HCT116 (cell line): ENCODE data around the gene HK2. TPM values are rescaled to one million over a fixed set of nuclear protein-coding genes. Genes with fewer than 3 reads are reported as not detected.

ENCODE experiments used
- ATAC-seq: fragments of 200-7000 bp; cut with Tn5 transposase; 2 replicates; pipeline ENCODE4 v1.9.1; 2020; ENCODE audit warnings: mild to moderate bottlenecking, moderate library complexity
- BruUV-seq: library from RNA; stranded (reverse); fragments of 400-500 nt; replicated peaks from 2 replicates; lab custom pipeline; 2021; lab: Mats Ljungman, UMichigan
- CTCF ChIA-PET: fragments of 300-600 bp; sonication (Branson Sonifier 250); formaldehyde crosslinking; loops from one replicate; lab custom pipeline; 2021; ENCODE audit warnings: antibody characterized with exemption; lab: Charles Lee
- POLR2A ChIA-PET: fragments of 300-600, 350-600 bp; sonication (Branson Sonifier 250); formaldehyde crosslinking; loops from one replicate; lab custom pipeline; 2021; ENCODE audit warnings: antibody characterized with exemption; lab: Charles Lee
- RAD21 ChIA-PET, 2 experiments: fragments of 300-600 bp; sonication (Branson Sonifier 250); formaldehyde crosslinking; loops; one replicate each; lab custom pipeline; 2023; ENCODE audit warnings: low total read pairs in 2 of 2; ENCODE audit not compliant: uncharacterized antibody in 2 of 2, unreplicated experiment in 2 of 2, low non-redundant PET in 1 of 2; lab: Charles Lee
- DNase-seq: peaks from one replicate; pipeline ENCODE4 v3.0.0-alpha.2; 2010; ENCODE audit warnings: low read depth, low spot score
- H2AFZ ChIP-seq: fragments of 200-600 bp; shearing (Covaris generic), sonication (generic); 2 replicates; pipeline ENCODE4 v1.6.1; 2017; ENCODE audit warnings: low read depth, mixed run types, mixed read lengths, antibody characterized with exemption, low read length; ENCODE audit not compliant: poor library complexity, severe bottlenecking
- H3K27ac ChIP-seq: 2 replicates; pipeline ENCODE4 v1.5.1; 2012; ENCODE audit warnings: low read depth, low read length
- H3K27me3 ChIP-seq: fragments of 200-600 bp; sonication (generic); 2 replicates; pipeline ENCODE4 v1.6.1; 2016; ENCODE audit warnings: mixed run types, low read length, mixed read lengths; ENCODE audit not compliant: insufficient read depth
- H3K36me3 ChIP-seq, 2 experiments: fragments of 200-500 bp in 1 of 2; fragments of 200-600 bp in 1 of 2; sonication (Bioruptor generic) in 1 of 2; sonication (generic) in 1 of 2; 2 replicates each; pipeline versions ENCODE4 v1.5.1 to v1.6.1; 2014 to 2016; ENCODE audit warnings: low read length in 2 of 2, inconsistent platforms in 1 of 2, mixed read lengths in 1 of 2, mixed run types in 1 of 2; ENCODE audit not compliant: insufficient read depth in 2 of 2, control insufficient read depth in 1 of 2
- H3K4me1 ChIP-seq, 2 experiments: fragments of 200-600 bp in 1 of 2; sonication (generic) in 1 of 2; 2 replicates each; pipeline versions ENCODE4 v1.5.1 to v1.6.1; 2012 to 2017; ENCODE audit warnings: low read length in 2 of 2, inconsistent platforms in 1 of 2, mild to moderate bottlenecking in 1 of 2, mixed read lengths in 1 of 2, mixed run types in 1 of 2, moderate library complexity in 1 of 2; ENCODE audit not compliant: insufficient read depth in 2 of 2, control insufficient read depth in 1 of 2
- H3K4me2 ChIP-seq: fragments of 200-600 bp; sonication (generic); 2 replicates; pipeline ENCODE4 v1.6.1; 2017; ENCODE audit warnings: mixed run types, low read length, mixed read lengths
- H3K4me3 ChIP-seq, 2 experiments: fragments of 200-600 bp in 1 of 2; sonication (generic) in 1 of 2; replicated peaks in 1 of 2; 2 replicates each; pipeline ENCODE4 v1.5.1; 2011 to 2016; ENCODE audit warnings: low read length in 2 of 2, control low read depth in 1 of 2, low read depth in 1 of 2, mild to moderate bottlenecking in 1 of 2, mixed read lengths in 1 of 2, mixed run types in 1 of 2
- H3K79me2 ChIP-seq: fragments of 200-600 bp; sonication (generic); 2 replicates; pipeline ENCODE4 v1.6.1; 2017; ENCODE audit warnings: mild to moderate bottlenecking, mixed run types, low read length, moderate library complexity, mixed read lengths; ENCODE audit not compliant: insufficient read depth
- H3K9ac ChIP-seq: fragments of 200-600 bp; sonication (generic); 2 replicates; pipeline ENCODE4 v1.6.1; 2016; ENCODE audit warnings: low read length, mixed read lengths
- H3K9me2 ChIP-seq: fragments of 200-600 bp; sonication (generic), shearing (Covaris generic); 2 replicates; pipeline ENCODE4 v1.6.1; 2017; ENCODE audit warnings: mixed run types, mild to moderate bottlenecking, moderate library complexity; ENCODE audit not compliant: insufficient read depth
- H3K9me3 ChIP-seq, 2 experiments: fragments of 200-500 bp in 1 of 2; fragments of 200-600 bp in 1 of 2; sonication (Bioruptor generic) in 1 of 2; sonication (generic) in 1 of 2; 2 replicates each; pipeline ENCODE4 v1.6.1; 2014 to 2017; ENCODE audit warnings: low read length in 2 of 2, mixed read lengths in 2 of 2, inconsistent platforms in 1 of 2, low read depth in 1 of 2, mild to moderate bottlenecking in 1 of 2, mixed run types in 1 of 2, moderate library complexity in 1 of 2; ENCODE audit not compliant: control insufficient read depth in 1 of 2, insufficient read depth in 1 of 2
- H4K20me1 ChIP-seq: fragments of 200-600 bp; sonication (generic), shearing (Covaris generic); 2 replicates; pipeline ENCODE4 v1.6.1; 2017; ENCODE audit warnings: mixed run types, mild to moderate bottlenecking, moderate library complexity; ENCODE audit not compliant: insufficient read depth
- ATF3 ChIP-seq: IDR thresholded peaks from 2 replicates; pipeline ENCODE4 v1.6.1; 2012
- CBX3 ChIP-seq: IDR thresholded peaks from 2 replicates; pipeline ENCODE4 v1.6.1; 2012; ENCODE audit warnings: low read depth
- CEBPB ChIP-seq: IDR thresholded peaks from 2 replicates; pipeline ENCODE4 v1.6.1; 2012; ENCODE audit warnings: low read depth
- CTCF ChIP-seq, 3 experiments: fragments of 200-600 bp in 1 of 3; sonication (generic) in 1 of 3; IDR thresholded peaks in 2 of 3; conservative IDR thresholded peaks in 1 of 3; 2 replicates each; pipeline ENCODE4 v1.5.1; 2012 to 2017; ENCODE audit warnings: low read depth in 2 of 3, low read length in 2 of 3, antibody characterized with exemption in 1 of 3, borderline replicate concordance in 1 of 3, control low read depth in 1 of 3, mild to moderate bottlenecking in 1 of 3, mixed read lengths in 1 of 3, mixed run types in 1 of 3, moderate library complexity in 1 of 3; ENCODE audit not compliant: insufficient read depth in 1 of 3
- EGR1 ChIP-seq: IDR thresholded peaks from 2 replicates; pipeline ENCODE4 v1.6.1; 2012; ENCODE audit warnings: low read depth
- ELF1 ChIP-seq: IDR thresholded peaks from 2 replicates; pipeline ENCODE4 v1.6.1; 2012; ENCODE audit warnings: low read depth, borderline replicate concordance
- EZH2 ChIP-seq: fragments of 200-600 bp; sonication (generic); IDR thresholded peaks from 2 replicates; pipeline ENCODE4 v1.6.1; 2017; ENCODE audit warnings: antibody characterized with exemption, mixed run types
- EZH2phosphoT487 ChIP-seq: fragments of 200-600 bp; IDR thresholded peaks from 2 replicates; pipeline ENCODE4 v1.6.1; 2018; ENCODE audit warnings: antibody characterized with exemption, borderline replicate concordance
- JUND ChIP-seq: IDR thresholded peaks from 2 replicates; pipeline ENCODE4 v1.6.1; 2012
- MAX ChIP-seq: IDR thresholded peaks from 2 replicates; pipeline ENCODE4 v1.6.1; 2012
- POLR2A ChIP-seq: IDR thresholded peaks from 2 replicates; pipeline ENCODE4 v1.7.0; 2011; ENCODE audit warnings: borderline replicate concordance; ENCODE audit not compliant: insufficient read depth, insufficient read length; ENCODE audit errors: extremely low read depth
- POLR2AphosphoS5 ChIP-seq: IDR thresholded peaks from 2 replicates; pipeline ENCODE4 v1.6.1; 2011; ENCODE audit warnings: mild to moderate bottlenecking, low read depth, low read length, moderate library complexity
- RAD21 ChIP-seq: IDR thresholded peaks from 2 replicates; pipeline ENCODE4 v1.6.1; 2012; ENCODE audit warnings: low read depth, mild to moderate bottlenecking
- REST ChIP-seq: IDR thresholded peaks from 2 replicates; pipeline ENCODE4 v1.6.1; 2012; ENCODE audit warnings: low read depth
- SRF ChIP-seq: IDR thresholded peaks from 2 replicates; pipeline ENCODE4 v1.6.1; 2012; ENCODE audit warnings: low read depth
- TCF7L2 ChIP-seq: IDR thresholded peaks from 2 replicates; pipeline ENCODE4 v1.7.0; 2011; ENCODE audit warnings: borderline replicate concordance, inconsistent platforms; ENCODE audit not compliant: insufficient read depth, insufficient read length; ENCODE audit errors: extremely low read depth
- YY1 ChIP-seq: IDR thresholded peaks from 2 replicates; pipeline ENCODE4 v1.6.1; 2011; ENCODE audit warnings: low read length, low read depth, moderate library complexity, mild to moderate bottlenecking; ENCODE audit not compliant: insufficient replicate concordance; ENCODE audit errors: extremely low read depth
- ZBTB33 ChIP-seq: IDR thresholded peaks from 2 replicates; pipeline ENCODE4 v1.6.1; 2011; ENCODE audit warnings: mild to moderate bottlenecking, low read length, moderate library complexity; ENCODE audit not compliant: insufficient replicate concordance; ENCODE audit errors: extremely low read depth
- ZNF274 ChIP-seq: fragments of 200-500 bp; sonication (Bioruptor generic); IDR thresholded peaks from 2 replicates; pipeline ENCODE4 v1.6.1; 2014; ENCODE audit warnings: mild to moderate bottlenecking, low read depth, low read length, inconsistent platforms
- intact Hi-C: fragments of 100-400 bp; cut with micrococcal nuclease; formaldehyde crosslinking; loops from 2 replicates; pipeline ENCODE4 v1.10.0; 2022
- total RNA-seq: library from RNA; stranded (reverse); gene quantifications from one replicate; pipeline ENCODE4 v1.2.1, GENCODE V29; 2021; ENCODE audit not compliant: unreplicated experiment

The HK2 gene
- total RNA-seq, 1 experiment from 2014 or later = 42.5 TPM

- Histone ChIP-seq H2AFZ (no peak overlapping the region), H3K79me2 (peaks cover 44% of the 10 kb centered on the region), H4K20me1 (peaks cover 2% of the 10 kb centered on the region; the same call in 1 of the 2 replicates), H3K4me3 (no peak overlapping the region), H3K27me3 (no peaks in the 10 kb centered on the region), H3K27ac (no peak overlapping the region), H3K4me1 (peaks cover 0 to 3% of the 10 kb centered on the region in 2 experiments; a peak in 1 of 4 replicates), H3K9me2 (no peaks in the 10 kb centered on the region), H3K36me3 (peaks cover 12 to 17% of the 10 kb centered on the region in 2 experiments; a peak in 3 of 4 replicates), H3K4me2 (no peak overlapping the region), H3K9ac (no peak overlapping the region), H3K9me3 (no peaks in the 10 kb centered on the region)
- intact Hi-C loops = no loop called here
- TF ChIP-seq POLR2AphosphoS5 (no peak), YY1 (no peak), CEBPB (no peak), REST (no peak), JUND (no peak), EGR1 (no peak), RAD21 (no peak), SRF (no peak), ELF1 (no peak), EZH2 (no peak), ATF3 (no peak), TCF7L2 (no peak), MAX (no peak), EZH2phosphoT487 (no peak), ZNF274 (no peak), CBX3 (no peak), ZBTB33 (no peak), POLR2A (no peak), CTCF (IDR thresholded peaks at IDR 0.05 in 2 of 3, conservative IDR thresholded peaks at IDR 0.05 in 1 of 3; ENCODE audit: borderline replicate concordance in 1 of 3, insufficient read depth in 1 of 3, low read depth in 2 of 3, low read length in 2 of 3) (no peak)
- POLR2A ChIA-PET = no interaction called here
- RAD21 ChIA-PET = no interaction called here
- CTCF ChIA-PET = no interaction called here
- BruUV-seq = no TSS peak
- DNase-seq (no peak), ATAC-seq (no peak)
Measured at GRCh38 chr2:74856004-74856578, 22.2 kb downstream of the HK2 start.
